ENCODE results near the gene CDK14.

- TF ChIP-seq, protein P1, sequence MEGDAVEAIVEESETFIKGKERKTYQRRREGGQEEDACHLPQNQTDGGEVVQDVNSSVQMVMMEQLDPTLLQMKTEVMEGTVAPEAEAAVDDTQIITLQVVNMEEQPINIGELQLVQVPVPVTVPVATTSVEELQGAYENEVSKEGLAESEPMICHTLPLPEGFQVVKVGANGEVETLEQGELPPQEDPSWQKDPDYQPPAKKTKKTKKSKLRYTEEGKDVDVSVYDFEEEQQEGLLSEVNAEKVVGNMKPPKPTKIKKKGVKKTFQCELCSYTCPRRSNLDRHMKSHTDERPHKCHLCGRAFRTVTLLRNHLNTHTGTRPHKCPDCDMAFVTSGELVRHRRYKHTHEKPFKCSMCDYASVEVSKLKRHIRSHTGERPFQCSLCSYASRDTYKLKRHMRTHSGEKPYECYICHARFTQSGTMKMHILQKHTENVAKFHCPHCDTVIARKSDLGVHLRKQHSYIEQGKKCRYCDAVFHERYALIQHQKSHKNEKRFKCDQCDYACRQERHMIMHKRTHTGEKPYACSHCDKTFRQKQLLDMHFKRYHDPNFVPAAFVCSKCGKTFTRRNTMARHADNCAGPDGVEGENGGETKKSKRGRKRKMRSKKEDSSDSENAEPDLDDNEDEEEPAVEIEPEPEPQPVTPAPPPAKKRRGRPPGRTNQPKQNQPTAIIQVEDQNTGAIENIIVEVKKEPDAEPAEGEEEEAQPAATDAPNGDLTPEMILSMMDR (IDR thresholded peaks at IDR 0.05; ENCODE audit: low read depth, low read length) = no peak
- TF ChIP-seq EZH2phosphoT487 (IDR thresholded peaks at IDR 0.05; ENCODE audit: low read depth) = no peak
Observed at GRCh38 chr7:90607196-90607595, 11.1 kb downstream of the CDK14 start.

All from OCI-LY3 (cell line).